Measurements from ENCODE around the gene ZNF71.

DNA sequence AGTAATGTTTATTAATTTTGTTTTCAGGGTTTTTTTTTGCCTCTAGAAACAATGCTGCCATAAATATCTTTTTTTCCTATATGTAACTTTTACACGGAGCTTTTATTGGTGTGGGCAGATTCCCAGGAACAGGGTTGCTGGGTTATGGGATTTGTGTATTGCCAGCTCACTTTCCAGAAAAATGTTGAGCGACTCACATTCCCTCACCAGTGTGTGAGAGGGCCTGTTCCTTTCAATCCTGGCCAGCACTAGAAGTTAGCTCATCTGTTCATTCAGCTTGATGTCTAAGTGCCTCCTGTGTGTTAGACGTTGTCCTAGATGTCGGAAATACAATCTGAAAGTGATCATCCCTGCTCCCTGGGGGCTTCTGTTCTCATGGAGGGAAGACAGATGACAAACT, 2.6 kb downstream of the ZNF71 start:
- TF ChIP-seq NRF1 (IDR thresholded peaks at IDR 0.05; ENCODE audit: low read depth, low read length) (no peak), SP2 (IDR thresholded peaks at IDR 0.05; ENCODE audit: low read length) (no peak), POLR2A (IDR thresholded peaks at IDR 0.05; ENCODE audit: control extremely low read depth in 1 of 2, low read depth in 2 of 2, low read length in 2 of 2) (no peak), POLR2AphosphoS5 (IDR thresholded peaks at IDR 0.05; ENCODE audit: low read depth, low read length) (no peak), GABPA (IDR thresholded peaks at IDR 0.05; ENCODE audit: borderline replicate concordance, insufficient read depth, low read length) (no peak), CEBPB (IDR thresholded peaks at IDR 0.05; ENCODE audit: low read depth, low read length) (no peak), MAFK (IDR thresholded peaks at IDR 0.05; ENCODE audit: low read depth, low read length) (no peak), CBX5 (IDR thresholded peaks at IDR 0.05; ENCODE audit: low read depth, low read length) (no peak)
- TF ChIP-seq, protein P1, sequence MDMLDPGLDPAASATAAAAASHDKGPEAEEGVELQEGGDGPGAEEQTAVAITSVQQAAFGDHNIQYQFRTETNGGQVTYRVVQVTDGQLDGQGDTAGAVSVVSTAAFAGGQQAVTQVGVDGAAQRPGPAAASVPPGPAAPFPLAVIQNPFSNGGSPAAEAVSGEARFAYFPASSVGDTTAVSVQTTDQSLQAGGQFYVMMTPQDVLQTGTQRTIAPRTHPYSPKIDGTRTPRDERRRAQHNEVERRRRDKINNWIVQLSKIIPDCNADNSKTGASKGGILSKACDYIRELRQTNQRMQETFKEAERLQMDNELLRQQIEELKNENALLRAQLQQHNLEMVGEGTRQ (IDR thresholded peaks at IDR 0.05; ENCODE audit: low read length): no peak
- TF ChIP-seq, protein P2, sequence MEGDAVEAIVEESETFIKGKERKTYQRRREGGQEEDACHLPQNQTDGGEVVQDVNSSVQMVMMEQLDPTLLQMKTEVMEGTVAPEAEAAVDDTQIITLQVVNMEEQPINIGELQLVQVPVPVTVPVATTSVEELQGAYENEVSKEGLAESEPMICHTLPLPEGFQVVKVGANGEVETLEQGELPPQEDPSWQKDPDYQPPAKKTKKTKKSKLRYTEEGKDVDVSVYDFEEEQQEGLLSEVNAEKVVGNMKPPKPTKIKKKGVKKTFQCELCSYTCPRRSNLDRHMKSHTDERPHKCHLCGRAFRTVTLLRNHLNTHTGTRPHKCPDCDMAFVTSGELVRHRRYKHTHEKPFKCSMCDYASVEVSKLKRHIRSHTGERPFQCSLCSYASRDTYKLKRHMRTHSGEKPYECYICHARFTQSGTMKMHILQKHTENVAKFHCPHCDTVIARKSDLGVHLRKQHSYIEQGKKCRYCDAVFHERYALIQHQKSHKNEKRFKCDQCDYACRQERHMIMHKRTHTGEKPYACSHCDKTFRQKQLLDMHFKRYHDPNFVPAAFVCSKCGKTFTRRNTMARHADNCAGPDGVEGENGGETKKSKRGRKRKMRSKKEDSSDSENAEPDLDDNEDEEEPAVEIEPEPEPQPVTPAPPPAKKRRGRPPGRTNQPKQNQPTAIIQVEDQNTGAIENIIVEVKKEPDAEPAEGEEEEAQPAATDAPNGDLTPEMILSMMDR (IDR thresholded peaks at IDR 0.05; ENCODE audit: control extremely low read depth in 1 of 3, insufficient read depth in 1 of 3, low read depth in 1 of 3, low read length in 3 of 3): no peak
- TF ChIP-seq, protein P3, sequence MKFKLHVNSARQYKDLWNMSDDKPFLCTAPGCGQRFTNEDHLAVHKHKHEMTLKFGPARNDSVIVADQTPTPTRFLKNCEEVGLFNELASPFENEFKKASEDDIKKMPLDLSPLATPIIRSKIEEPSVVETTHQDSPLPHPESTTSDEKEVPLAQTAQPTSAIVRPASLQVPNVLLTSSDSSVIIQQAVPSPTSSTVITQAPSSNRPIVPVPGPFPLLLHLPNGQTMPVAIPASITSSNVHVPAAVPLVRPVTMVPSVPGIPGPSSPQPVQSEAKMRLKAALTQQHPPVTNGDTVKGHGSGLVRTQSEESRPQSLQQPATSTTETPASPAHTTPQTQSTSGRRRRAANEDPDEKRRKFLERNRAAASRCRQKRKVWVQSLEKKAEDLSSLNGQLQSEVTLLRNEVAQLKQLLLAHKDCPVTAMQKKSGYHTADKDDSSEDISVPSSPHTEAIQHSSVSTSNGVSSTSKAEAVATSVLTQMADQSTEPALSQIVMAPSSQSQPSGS (IDR thresholded peaks at IDR 0.05; ENCODE audit: low read length): no peak

Measured in H1 (cell line).